Posterior cingulate gyrus (tissue), 11 donors: ENCODE data around the gene KLF13.

Source experiments
- DNase-seq, 10 donors: peaks; one replicate each; pipeline versions ENCODE4 v3.0.0 to v3.0.0-alpha.2; 2020 to 2021; ENCODE audit warnings: mixed read lengths in 3 of 10
- intact Hi-C: fragments of 100-400 bp; cut with DNase I; formaldehyde crosslinking; loops from one replicate; pipeline ENCODE4 v1.15.1; 2023

KLF13 gene

GRCh38 chr15:31328969-31329639 lies 2.5 kb downstream of the KLF13 start:
- intact Hi-C loops, result no loop called here
- DNase-seq, result peak in 3 of 10 donors; percentile 63 to 85 (median 67)

GRCh38 chr15:31329640-31330010 lies 3.0 kb downstream of the KLF13 start:
- intact Hi-C loops, result loop anchor here (10.0 kb wide), 1 partner anchor 105 kb away; no protein-coding TSS in a partner anchor
- DNase-seq, result peak in 2 of 10 donors; percentile 64 to 78

GRCh38 chr15:31330111-31330785 lies 3.6 kb downstream of the KLF13 start:
- peak in 3 of 10 donors; percentile 39 to 67 (median 60) for DNase-seq
- intact Hi-C loops, result loop anchor here (10.0 kb wide), 1 partner anchor 105 kb away; no protein-coding TSS in a partner anchor

- intact Hi-C loops, result loop anchor here (10.0 kb wide), 1 partner anchor 104 kb away; no protein-coding TSS in a partner anchor
- DNase-seq, result peak in 3 of 10 donors; percentile 61 to 79 (median 70)
These were observed 4.2 kb downstream of the KLF13 start for GRCh38 chr15:31330836-31331235.

- peak in 3 of 10 donors; percentile 25 to 72 (median 39) for DNase-seq
- intact Hi-C loops, result loop anchor here (10.0 kb wide), 1 partner anchor 103 kb away; no protein-coding TSS in a partner anchor
These were observed 4.8 kb downstream of the KLF13 start for GRCh38 chr15:31331389-31331788.

- intact Hi-C loops, result loop anchor here (10.0 kb wide), 1 partner anchor 103 kb away; no protein-coding TSS in a partner anchor
- peak in 3 of 10 donors; percentile 55 to 76 (median 73) for DNase-seq
These were observed 5.5 kb downstream of the KLF13 start for GRCh38 chr15:31332020-31332680.

GRCh38 chr15:31332681-31333071 lies 6.0 kb downstream of the KLF13 start:
- DNase-seq, result peak in 1 of 10 donors; percentile 1
- intact Hi-C loops, result loop anchor here (10.0 kb wide), 1 partner anchor 102 kb away; no protein-coding TSS in a partner anchor

- intact Hi-C loops, result loop anchor here (10.0 kb wide), 1 partner anchor 102 kb away; no protein-coding TSS in a partner anchor
- DNase-seq, result peak in 1 of 10 donors; percentile 62
These were observed 6.5 kb downstream of the KLF13 start for GRCh38 chr15:31333119-31333518.

- intact Hi-C loops, result loop anchor here (10.0 kb wide), 1 partner anchor 101 kb away; no protein-coding TSS in a partner anchor
- DNase-seq, result peak in 2 of 10 donors; percentile 5 to 13
These were observed 7.2 kb downstream of the KLF13 start for GRCh38 chr15:31333820-31334219.

- DNase-seq, result peak in 3 of 10 donors; percentile 49 to 80 (median 72)
- intact Hi-C loops, result loop anchor here (10.0 kb wide), 1 partner anchor 99 kb away; no protein-coding TSS in a partner anchor
These were observed 9.5 kb downstream of the KLF13 start for GRCh38 chr15:31335989-31336592.

GRCh38 chr15:31336593-31337295 lies 10.1 kb downstream of the KLF13 start:
- intact Hi-C loops, result loop anchor here (10.0 kb wide), 1 partner anchor 98 kb away; no protein-coding TSS in a partner anchor
- DNase-seq, result peak in 3 of 10 donors; percentile 37 to 54 (median 48)

GRCh38 chr15:31337352-31338031 lies 10.9 kb downstream of the KLF13 start:
- intact Hi-C loops, result loop anchor here (10.0 kb wide), 1 partner anchor 97 kb away; no protein-coding TSS in a partner anchor
- DNase-seq, result peak in 3 of 10 donors; percentile 9 to 14 (median 13)

- intact Hi-C loops, result loop anchor here (10.0 kb wide), 1 partner anchor 96 kb away; no protein-coding TSS in a partner anchor
These were observed 11.8 kb downstream of the KLF13 start for GRCh38 chr15:31338318-31338878.

GRCh38 chr15:31338879-31339557 lies 12.4 kb downstream of the KLF13 start:
- DNase-seq, result peak in 6 of 10 donors; percentile 49 to 91 (median 69)
- intact Hi-C loops, result loop anchor here (10.0 kb wide), 1 partner anchor 96 kb away; no protein-coding TSS in a partner anchor

More at GRCh38 chr15:31338318-31338878, 11.8 kb downstream of the KLF13 start:
- DNase-seq, result peak in 3 of 10 donors; percentile 77 to 85 (median 78)

- peak in 2 of 10 donors; percentile 64 to 76 for DNase-seq
- intact Hi-C loops, result loop anchor here (10.0 kb wide), 1 partner anchor 95 kb away; no protein-coding TSS in a partner anchor
These were observed 12.9 kb downstream of the KLF13 start for GRCh38 chr15:31339558-31339895.

- DNase-seq, result peak in 3 of 10 donors; percentile 27 to 88 (median 69)
- intact Hi-C loops, result no loop called here
These were observed 13.4 kb downstream of the KLF13 start for GRCh38 chr15:31340047-31340446.

GRCh38 chr15:31340592-31340991 lies 14.0 kb downstream of the KLF13 start:
- intact Hi-C loops, result no loop called here
- peak in 1 of 10 donors; percentile 54 for DNase-seq
